ENCODE data around the gene CDC42BPG. TPM values are rescaled to one million over a fixed set of nuclear protein-coding genes. Genes with fewer than 3 reads are reported as not detected.

The CDC42BPG gene
- total RNA-seq, 1 experiment from 2014 or later = 30.1 TPM

DNA sequence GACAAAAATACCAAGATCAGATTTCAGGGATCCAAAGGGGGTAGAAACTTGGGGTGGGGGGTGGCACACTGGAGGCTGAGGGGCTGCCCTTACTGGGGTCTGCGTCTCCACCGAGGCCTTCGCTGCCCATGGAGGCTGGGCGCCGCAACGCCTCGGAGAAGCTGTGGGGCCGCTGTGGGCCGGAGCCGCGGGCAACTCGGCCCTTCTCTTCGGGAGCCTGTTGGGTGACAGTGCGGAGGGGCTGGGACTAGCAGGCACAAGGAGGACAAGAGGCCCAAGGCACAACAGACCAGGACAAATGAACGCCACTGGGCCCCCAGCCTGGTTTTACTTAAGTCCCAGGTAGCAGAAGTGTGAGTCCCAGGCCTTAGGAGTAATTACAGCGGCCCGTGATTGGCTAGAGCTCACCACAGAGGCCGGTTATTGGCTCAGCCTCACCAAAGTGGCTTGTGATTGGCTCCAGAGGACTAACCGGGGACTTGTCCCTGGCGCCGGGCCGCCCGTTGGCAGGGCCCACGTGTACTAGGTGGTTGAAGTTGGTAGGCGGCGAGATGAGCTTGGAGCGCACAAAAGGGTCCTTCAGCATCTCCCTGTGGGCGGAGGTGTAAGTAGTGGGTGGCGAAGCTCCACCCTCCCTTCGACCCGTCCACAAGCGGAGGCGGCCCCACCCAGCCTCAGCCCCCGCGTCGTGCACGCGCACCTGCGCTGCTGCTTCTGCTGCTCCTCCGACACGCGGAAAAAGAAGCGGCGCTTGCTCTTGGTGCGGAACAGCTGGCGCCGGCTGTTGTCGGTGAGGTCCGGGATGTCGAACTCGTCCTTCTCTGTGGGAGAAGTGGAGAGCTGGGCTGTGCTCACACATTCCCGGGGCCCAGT, 17.6 kb downstream of the CDC42BPG start:
- no peak overlapping the region for H3K4me2 ChIP-seq (ENCODE audit: low read length)
- H3K9me2 ChIP-seq (ENCODE audit: insufficient read depth) = no peaks in the 10 kb centered on the region
- POLR2A ChIA-PET = no interaction called here
- no peaks in the 10 kb centered on the region for H3K79me2 ChIP-seq (ENCODE audit: insufficient read depth, low read length)
- ATAC-seq (peak; percentile 70), DNase-seq (ENCODE audit: low read depth, low spot score) (no peak)
- no peaks in the 10 kb centered on the region for H3K27me3 ChIP-seq (ENCODE audit: insufficient read depth, low read length)
- intact Hi-C loops (cut with micrococcal nuclease) = no loop called here
- no peaks in the 10 kb centered on the region for H4K20me1 ChIP-seq (ENCODE audit: insufficient read depth)
- H3K36me3 ChIP-seq (ENCODE audit: control insufficient read depth in 1 of 2, insufficient read depth in 2 of 2, low read length in 2 of 2) = peaks cover 7 to 13% of the 10 kb centered on the region in 2 experiments; a peak in 2 of 4 replicates
- H3K9ac ChIP-seq (ENCODE audit: low read length) = no peak overlapping the region
- H3K27ac ChIP-seq (ENCODE audit: low read depth, low read length) = no peak overlapping the region
- BruUV-seq (replicated peaks) = no TSS peak
- H2AFZ ChIP-seq (ENCODE audit: low read depth, low read length, poor library complexity, severe bottlenecking) = no peak overlapping the region
- CTCF ChIA-PET = no interaction called here
- no peak overlapping the region for H3K4me3 ChIP-seq (replicated peaks in 1 of 2; ENCODE audit: low read depth in 1 of 2, low read length in 2 of 2)
- 0 out of 4 replicates have a peak, but pooled peaks cover 0 to 4% of the 10 kb centered on the region in 2 experiments for H3K4me1 ChIP-seq (ENCODE audit: control insufficient read depth in 1 of 2, insufficient read depth in 2 of 2, low read length in 2 of 2)
- RAD21 ChIA-PET (ENCODE audit: low non-redundant PET in 1 of 2, low total read pairs in 2 of 2, uncharacterized antibody in 2 of 2, unreplicated experiment in 2 of 2) = no interaction called here
- TF ChIP-seq JUND (IDR thresholded peaks at IDR 0.05) (no peak), SIN3A (IDR thresholded peaks at IDR 0.05; ENCODE audit: low read depth) (no peak), EZH2phosphoT487 (IDR thresholded peaks at IDR 0.05; ENCODE audit: borderline replicate concordance) (no peak), POLR2AphosphoS5 (IDR thresholded peaks at IDR 0.05; ENCODE audit: low read depth, low read length) (no peak), RAD21 (IDR thresholded peaks at IDR 0.05; ENCODE audit: low read depth) (no peak), YY1 (IDR thresholded peaks at IDR 0.05; ENCODE audit: extremely low read depth, insufficient replicate concordance, low read depth, low read length) (no peak)
- TF ChIP-seq, protein P1, sequence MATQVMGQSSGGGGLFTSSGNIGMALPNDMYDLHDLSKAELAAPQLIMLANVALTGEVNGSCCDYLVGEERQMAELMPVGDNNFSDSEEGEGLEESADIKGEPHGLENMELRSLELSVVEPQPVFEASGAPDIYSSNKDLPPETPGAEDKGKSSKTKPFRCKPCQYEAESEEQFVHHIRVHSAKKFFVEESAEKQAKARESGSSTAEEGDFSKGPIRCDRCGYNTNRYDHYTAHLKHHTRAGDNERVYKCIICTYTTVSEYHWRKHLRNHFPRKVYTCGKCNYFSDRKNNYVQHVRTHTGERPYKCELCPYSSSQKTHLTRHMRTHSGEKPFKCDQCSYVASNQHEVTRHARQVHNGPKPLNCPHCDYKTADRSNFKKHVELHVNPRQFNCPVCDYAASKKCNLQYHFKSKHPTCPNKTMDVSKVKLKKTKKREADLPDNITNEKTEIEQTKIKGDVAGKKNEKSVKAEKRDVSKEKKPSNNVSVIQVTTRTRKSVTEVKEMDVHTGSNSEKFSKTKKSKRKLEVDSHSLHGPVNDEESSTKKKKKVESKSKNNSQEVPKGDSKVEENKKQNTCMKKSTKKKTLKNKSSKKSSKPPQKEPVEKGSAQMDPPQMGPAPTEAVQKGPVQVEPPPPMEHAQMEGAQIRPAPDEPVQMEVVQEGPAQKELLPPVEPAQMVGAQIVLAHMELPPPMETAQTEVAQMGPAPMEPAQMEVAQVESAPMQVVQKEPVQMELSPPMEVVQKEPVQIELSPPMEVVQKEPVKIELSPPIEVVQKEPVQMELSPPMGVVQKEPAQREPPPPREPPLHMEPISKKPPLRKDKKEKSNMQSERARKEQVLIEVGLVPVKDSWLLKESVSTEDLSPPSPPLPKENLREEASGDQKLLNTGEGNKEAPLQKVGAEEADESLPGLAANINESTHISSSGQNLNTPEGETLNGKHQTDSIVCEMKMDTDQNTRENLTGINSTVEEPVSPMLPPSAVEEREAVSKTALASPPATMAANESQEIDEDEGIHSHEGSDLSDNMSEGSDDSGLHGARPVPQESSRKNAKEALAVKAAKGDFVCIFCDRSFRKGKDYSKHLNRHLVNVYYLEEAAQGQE (IDR thresholded peaks at IDR 0.05; ENCODE audit: low read depth) = no peak
- TF ChIP-seq, protein P2, sequence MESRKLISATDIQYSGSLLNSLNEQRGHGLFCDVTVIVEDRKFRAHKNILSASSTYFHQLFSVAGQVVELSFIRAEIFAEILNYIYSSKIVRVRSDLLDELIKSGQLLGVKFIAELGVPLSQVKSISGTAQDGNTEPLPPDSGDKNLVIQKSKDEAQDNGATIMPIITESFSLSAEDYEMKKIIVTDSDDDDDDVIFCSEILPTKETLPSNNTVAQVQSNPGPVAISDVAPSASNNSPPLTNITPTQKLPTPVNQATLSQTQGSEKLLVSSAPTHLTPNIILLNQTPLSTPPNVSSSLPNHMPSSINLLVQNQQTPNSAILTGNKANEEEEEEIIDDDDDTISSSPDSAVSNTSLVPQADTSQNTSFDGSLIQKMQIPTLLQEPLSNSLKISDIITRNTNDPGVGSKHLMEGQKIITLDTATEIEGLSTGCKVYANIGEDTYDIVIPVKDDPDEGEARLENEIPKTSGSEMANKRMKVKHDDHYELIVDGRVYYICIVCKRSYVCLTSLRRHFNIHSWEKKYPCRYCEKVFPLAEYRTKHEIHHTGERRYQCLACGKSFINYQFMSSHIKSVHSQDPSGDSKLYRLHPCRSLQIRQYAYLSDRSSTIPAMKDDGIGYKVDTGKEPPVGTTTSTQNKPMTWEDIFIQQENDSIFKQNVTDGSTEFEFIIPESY (IDR thresholded peaks at IDR 0.05; ENCODE audit: extremely low read depth, insufficient replicate concordance, low read length) = no peak
- H3K9me3 ChIP-seq (ENCODE audit: control insufficient read depth in 1 of 2, insufficient read depth in 1 of 2, low read depth in 1 of 2, low read length in 2 of 2) = no peaks in the 10 kb centered on the region
